Renal pelvis (tissue), 12 donors: Measurements from ENCODE around the gene NUP107. TPM values are rescaled to one million over a fixed set of nuclear protein-coding genes. Genes with fewer than 3 reads are reported as not detected.
"Not testable (repeated sequence)": the region's sequence is repeated elsewhere in the genome, so short reads cannot be mapped to it uniquely, and the experiment has no call there.

ENCODE experiments used
- DNase-seq: peaks from one replicate; pipeline ENCODE4 v3.0.0-alpha.2; 2013
- long read RNA-seq, 16 experiments: transcript quantifications; one replicate each; lab custom pipeline, GENCODE V29; 2026
- polyA plus RNA-seq, 3 donors: library from polyadenylated mRNA; unstranded; fragments of 120-200 nt; gene quantifications; one replicate each; pipeline ENCODE4 v1.2.1, GENCODE V29; 2013; ENCODE audit not compliant: insufficient read length in 3 of 3

NUP107 gene
- 10 to 100 TPM; 70.2 to 90.5 (median 77.3) TPM for polyA plus RNA-seq
- long read RNA-seq, donor 1, full-length matches to known transcripts, result 6 of 6 reads
- long read RNA-seq, donor 1, partial matches to known transcripts, result 0 of 6 reads
- long read RNA-seq, donor 1, other reads (novel, unspliced or antisense), result 0 of 6 reads
- long read RNA-seq, donor 2, full-length matches to known transcripts, result 6 of 18 reads
- long read RNA-seq, donor 2, partial matches to known transcripts, result 12 of 18 reads
- long read RNA-seq, donor 2, other reads (novel, unspliced or antisense), result 0 of 18 reads
- long read RNA-seq, donor 3, full-length matches to known transcripts, result 5 of 5 reads
- long read RNA-seq, donor 3, partial matches to known transcripts, result 0 of 5 reads
- long read RNA-seq, donor 3, other reads (novel, unspliced or antisense), result 0 of 5 reads
- long read RNA-seq, donor 4, full-length matches to known transcripts, result 3 of 12 reads
- long read RNA-seq, donor 4, partial matches to known transcripts, result 9 of 12 reads
- long read RNA-seq, donor 4, other reads (novel, unspliced or antisense), result 0 of 12 reads
- long read RNA-seq, donor 5, result 0 reads
- long read RNA-seq, donor 6, full-length matches to known transcripts, result 4 of 18 reads
- long read RNA-seq, donor 6, partial matches to known transcripts, result 14 of 18 reads
- long read RNA-seq, donor 6, other reads (novel, unspliced or antisense), result 0 of 18 reads
- long read RNA-seq, donor 7, full-length matches to known transcripts, result 3 of 13 reads
- long read RNA-seq, donor 7, partial matches to known transcripts, result 10 of 13 reads
- long read RNA-seq, donor 7, other reads (novel, unspliced or antisense), result 0 of 13 reads
- long read RNA-seq, donor 8, full-length matches to known transcripts, result 2 of 7 reads
- long read RNA-seq, donor 8, partial matches to known transcripts, result 5 of 7 reads
- long read RNA-seq, donor 8, other reads (novel, unspliced or antisense), result 0 of 7 reads
- long read RNA-seq, donor 9, full-length matches to known transcripts, result 1 of 8 reads
- long read RNA-seq, donor 9, partial matches to known transcripts, result 7 of 8 reads
- long read RNA-seq, donor 9, other reads (novel, unspliced or antisense), result 0 of 8 reads
- long read RNA-seq, donor 10, full-length matches to known transcripts, result 5 of 36 reads
- long read RNA-seq, donor 10, partial matches to known transcripts, result 31 of 36 reads
- long read RNA-seq, donor 10, other reads (novel, unspliced or antisense), result 0 of 36 reads
- long read RNA-seq, donor 11, full-length matches to known transcripts, result 2 of 2 reads
- long read RNA-seq, donor 11, partial matches to known transcripts, result 0 of 2 reads
- long read RNA-seq, donor 11, other reads (novel, unspliced or antisense), result 0 of 2 reads
- long read RNA-seq, donor 12, full-length matches to known transcripts, result 7 of 15 reads
- long read RNA-seq, donor 12, partial matches to known transcripts, result 8 of 15 reads
- long read RNA-seq, donor 12, other reads (novel, unspliced or antisense), result 0 of 15 reads
- long read RNA-seq, donor 13, full-length matches to known transcripts, result 2 of 2 reads
- long read RNA-seq, donor 13, partial matches to known transcripts, result 0 of 2 reads
- long read RNA-seq, donor 13, other reads (novel, unspliced or antisense), result 0 of 2 reads
- long read RNA-seq, donor 14, result 0 reads
- long read RNA-seq, donor 15, full-length matches to known transcripts, result 8 of 18 reads
- long read RNA-seq, donor 15, partial matches to known transcripts, result 10 of 18 reads
- long read RNA-seq, donor 15, other reads (novel, unspliced or antisense), result 0 of 18 reads
- long read RNA-seq, donor 16, full-length matches to known transcripts, result 4 of 13 reads
- long read RNA-seq, donor 16, partial matches to known transcripts, result 9 of 13 reads
- long read RNA-seq, donor 16, other reads (novel, unspliced or antisense), result 0 of 13 reads

DNA sequence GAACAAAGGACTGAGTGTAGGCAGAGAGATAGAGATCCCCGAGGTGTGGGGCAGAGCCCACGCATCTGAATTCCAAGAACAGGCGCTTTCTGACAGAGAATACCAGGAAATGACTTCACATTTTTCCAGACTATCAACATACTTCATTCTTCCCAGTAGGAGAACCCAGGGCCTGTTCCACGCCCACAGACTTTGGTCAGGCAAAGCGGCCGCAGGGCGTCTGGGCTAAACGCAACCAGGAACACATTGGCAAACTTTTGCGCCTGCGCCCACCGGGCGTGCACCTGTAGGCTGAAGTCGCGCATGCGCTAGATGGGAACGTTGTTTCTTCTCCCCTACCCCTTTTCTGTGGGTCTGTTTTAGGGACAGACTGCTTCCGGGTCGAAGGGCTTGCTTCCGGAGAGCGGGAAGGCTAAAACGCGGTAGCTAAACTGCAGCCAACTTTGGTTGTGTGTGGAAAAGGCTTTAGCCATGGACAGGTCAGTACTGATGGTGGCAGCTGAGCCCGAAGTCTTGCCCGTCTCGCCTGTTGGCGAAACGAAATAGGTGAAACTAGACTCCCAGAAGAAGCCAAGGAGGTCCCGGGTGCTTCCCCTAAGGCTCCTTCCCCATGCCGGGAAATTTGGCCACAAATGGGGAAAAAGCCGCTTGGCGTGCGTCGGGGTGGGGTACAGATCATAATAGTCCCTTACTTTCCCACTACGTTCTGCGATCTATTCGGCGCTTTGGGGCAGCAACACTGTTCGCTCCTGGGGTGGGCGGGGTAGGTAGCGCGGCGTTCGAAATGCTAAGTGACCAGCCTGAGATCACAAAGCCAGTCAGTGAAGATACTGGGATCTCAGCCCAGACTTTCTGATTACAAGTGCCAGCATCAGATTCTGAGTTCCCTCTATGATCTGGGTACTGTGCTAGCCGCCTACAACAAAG lies at the start of gene NUP107:
NUP107 (plus strand) TSS at position 384 of the 927 bp plus-strand sequence; CDS start at position 472, 88 bp downstream.
- peak; percentile 98 for DNase-seq

DNA sequence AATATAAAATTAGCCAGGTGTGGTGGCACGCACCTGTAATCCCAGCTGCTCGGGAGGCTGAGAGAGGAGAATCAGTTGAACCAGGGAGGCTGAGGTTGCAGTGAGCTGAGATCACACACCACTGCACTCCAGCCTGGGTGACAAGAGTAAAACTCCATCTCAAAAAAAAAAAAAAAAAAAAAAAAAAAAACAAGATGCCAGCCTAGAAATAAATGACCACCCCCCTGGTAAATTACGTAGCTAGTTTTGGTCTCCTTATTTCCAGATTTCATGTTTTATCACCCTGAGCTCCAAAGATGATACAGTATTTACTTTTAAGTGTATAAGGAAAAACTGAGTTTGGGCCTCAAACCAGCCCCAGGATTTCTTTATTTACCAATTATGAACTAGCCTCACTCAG lies 49.3 kb upstream of the NUP107 start:
- not testable (repeated sequence) for DNase-seq

DNA sequence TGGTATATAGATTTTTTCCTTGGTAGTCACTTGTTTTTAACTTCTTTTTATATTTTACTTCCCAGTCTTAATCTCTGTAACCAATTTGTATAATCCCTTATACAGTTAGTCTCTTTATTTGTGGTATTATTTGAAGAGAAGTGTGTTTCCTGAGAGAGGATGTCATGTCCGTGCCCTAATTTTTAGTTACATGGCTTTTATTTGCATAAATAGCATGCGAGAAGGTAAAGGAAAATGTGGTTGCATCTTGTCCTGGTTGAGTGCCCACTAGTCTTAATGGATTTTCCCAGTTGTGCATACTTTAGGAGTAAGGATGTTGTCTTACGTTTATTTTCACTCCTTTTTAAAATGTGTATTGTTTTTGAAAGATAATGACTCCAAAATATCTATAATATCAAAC lies 48.6 kb upstream of the NUP107 start:
- DNase-seq, result no peak

DNA sequence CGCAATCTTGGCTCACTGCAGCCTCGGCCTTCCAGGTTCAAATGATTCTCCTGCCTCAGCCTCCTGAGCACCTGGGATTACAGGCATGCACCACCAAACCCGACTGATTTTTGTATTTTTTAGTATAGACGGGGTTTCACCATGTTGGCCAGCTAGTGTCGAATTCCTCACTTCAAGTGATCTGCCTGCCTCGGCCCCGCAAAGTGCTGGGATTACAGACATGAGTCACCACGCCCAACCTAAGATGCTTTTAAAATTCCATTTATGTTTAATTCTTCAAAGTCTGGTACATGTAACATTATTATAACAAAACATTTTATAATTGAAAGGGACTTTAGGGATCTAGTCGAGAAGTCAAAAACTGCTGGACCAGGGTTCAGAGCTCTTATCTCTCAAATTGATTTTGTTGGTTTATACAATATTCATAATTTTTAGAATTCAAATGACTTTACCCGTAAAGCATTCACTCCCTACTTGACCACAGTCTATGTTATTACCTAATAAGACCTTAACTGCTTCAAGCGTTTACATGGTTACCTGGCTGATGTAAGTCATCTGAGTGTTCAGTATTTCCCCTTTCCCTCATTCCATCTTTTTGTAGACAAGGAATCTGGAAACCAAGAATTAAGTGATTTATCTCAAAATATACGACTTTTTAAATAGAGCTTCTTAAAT lies 47.9 kb upstream of the NUP107 start:
- no peak for DNase-seq

DNA sequence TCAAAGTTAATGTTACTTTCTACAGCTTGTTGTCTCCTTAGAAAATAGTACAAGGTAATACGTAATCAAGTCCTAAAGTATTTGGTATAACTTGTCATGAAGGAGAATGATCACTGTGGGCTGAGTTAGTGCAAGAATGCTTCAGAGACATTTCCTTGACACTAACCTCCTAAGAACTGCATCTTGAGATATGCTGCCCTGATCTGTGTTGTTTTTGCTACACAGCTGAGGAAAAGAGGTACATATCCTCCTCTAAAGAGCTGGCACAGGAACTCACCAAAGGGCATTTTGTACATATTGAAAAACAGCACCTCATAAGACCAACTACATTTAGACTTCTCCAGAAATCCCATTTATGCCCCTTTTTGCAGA lies 47.4 kb upstream of the NUP107 start:
- DNase-seq, result no peak

DNA sequence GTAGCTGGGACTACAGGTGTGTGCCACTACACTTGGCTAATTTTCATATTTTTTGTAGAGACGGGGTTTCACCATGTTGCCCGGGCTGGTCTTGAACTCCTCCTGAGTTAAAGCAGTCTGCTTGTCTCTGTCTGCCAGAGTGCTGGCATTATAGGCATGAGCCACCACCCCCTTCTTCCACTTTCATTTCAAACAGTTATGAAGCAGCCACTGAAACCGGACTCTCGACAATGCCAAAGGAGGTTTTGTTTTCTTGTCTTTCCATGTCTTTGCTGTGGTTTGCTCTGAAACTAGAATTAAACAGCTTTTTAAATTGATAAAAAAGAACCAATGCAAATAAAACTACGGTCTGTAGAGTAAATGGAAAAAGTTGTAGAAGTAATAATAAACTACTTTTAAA lies 45.6 kb upstream of the NUP107 start:
- DNase-seq, result no peak

DNA sequence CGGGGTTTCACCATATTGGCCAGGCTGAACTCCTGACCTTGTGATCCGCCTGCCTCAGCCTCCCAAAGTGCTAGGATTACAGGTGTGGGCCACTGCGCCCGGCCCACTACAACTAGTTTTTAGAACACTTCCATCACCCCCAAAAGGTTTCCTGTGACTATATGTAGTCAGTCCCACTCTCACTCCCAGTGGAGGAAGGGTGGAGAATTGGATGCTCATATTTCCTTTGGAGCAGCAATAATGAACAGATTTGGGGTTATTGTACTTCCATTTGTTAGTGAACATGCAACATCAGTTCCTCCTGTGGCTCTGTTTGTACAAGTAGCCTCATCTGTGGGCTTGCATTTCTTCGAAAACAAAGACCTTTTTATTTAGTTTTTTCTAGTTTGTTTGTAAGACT lies 40.3 kb upstream of the NUP107 start:
- DNase-seq, result no peak

DNA sequence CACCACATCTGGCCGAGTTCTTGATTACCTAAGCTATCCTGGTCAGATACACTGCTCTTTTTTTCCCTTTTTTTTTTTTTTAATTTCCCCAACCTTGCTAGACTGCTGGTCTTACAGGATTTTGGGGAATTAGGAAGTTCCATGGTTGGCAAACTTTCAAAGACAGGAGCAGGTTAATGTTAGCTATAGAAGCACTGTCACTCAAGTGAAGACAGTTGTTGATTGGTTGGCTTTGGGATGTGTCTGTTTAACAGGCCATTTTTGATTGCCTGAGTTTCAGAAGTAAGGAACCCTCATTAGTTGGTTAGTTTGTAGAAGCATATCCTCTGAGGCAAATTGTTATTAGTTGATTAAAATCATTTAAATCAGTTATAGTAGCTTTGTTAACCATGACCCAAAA lies 39.3 kb upstream of the NUP107 start:
- no peak for DNase-seq

DNA sequence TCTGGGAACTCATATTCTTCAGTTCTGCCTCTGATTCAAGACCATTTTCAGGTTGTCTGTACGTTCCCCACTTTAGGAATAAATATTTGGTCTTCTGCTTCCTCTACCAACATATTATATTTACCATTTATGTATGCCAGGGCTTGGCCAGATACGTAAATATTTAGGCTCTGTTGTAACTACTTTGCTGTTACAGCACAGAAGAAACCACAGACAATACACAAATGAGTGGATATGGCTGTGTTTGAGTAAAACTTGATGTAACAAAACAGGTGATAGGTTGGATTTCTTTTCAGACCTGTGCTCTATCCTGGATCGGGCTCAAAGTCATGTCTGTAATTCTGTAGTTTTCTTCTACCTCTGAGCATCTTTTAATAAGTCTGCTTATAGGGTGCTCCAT lies 38.6 kb upstream of the NUP107 start:
- DNase-seq, result no peak

DNA sequence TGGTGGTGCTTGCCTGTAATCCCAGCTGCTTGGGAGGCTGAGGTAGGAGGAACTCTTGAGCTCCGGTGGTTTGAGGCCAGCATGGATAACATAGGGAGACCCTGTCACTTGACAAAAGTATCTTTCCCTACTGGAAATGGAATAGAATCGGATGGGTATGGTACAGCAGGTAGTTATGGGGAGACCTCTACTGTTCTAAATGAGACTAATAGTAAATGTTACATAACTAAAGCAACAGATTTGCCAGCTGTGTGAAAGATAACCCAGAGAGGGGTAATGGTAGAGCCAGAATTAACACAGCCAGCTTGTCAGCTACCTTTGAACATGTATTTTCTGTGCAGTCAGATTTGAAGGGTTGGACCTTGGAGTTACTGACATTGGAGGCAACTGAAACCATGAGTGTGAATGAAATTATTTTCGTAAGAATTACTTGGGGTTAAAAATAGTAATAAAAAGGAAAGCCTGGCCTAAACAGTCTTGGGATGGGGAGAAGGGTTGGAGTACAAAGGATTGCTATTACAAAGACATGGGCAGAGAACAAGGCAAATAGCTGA lies 21.7 kb upstream of the NUP107 start:
- no peak for DNase-seq

DNA sequence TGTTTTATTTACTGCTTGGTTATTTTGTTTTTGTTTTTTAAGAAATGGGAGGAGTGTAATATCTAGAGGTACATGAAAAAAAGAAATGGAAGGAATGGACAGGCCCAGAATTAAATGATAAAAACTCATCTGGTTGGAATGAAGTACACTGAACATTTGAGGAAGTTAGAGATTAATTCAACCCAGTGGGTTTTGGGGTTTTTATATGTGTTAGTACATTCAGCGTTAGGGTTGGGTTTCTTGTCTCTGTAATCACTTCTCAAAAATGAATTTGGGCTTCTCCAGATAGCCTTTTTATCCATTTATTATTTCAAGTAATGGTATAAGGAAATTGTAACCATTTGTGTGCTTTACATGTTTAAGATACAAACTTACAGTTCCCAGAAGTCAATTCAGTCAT lies 19.5 kb upstream of the NUP107 start:
- no peak for DNase-seq

DNA sequence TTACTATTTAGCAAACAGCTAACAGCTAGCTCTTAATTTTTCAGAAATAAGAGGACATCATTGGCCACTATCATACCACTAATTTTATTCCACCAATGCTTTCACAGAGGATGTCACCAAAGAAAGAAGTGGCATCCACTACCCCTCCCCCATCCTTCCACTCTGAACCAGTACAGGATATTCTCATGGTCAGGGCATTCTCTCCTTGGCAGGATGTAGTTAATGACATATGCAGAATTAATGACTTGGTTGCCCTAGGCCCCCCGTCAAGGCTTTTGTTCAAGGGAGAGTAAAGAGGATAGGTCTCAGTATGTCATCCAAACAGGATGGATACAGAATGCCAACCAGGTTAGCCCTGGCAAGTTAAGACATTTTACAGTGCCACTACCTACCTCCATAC lies 18.9 kb upstream of the NUP107 start:
- peak; percentile 4 for DNase-seq

DNA sequence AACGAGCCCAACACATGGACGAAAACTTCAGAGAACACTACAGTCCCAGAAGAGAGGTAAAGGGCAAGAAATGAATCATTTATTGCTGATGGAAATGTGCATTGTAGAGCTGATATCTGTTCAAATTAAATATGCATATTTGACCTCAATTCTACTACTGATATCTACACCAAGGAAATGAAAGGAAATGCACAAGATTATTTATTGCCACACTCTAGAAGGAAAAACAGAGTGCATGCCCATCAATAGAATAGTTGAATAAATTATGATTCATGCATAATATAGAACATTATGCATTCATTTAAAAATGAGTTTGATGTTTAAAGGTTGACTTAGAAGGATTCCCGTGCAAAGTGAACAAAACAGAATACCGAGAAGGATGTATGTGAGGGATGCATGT lies 15.6 kb upstream of the NUP107 start:
- DNase-seq, result no peak

DNA sequence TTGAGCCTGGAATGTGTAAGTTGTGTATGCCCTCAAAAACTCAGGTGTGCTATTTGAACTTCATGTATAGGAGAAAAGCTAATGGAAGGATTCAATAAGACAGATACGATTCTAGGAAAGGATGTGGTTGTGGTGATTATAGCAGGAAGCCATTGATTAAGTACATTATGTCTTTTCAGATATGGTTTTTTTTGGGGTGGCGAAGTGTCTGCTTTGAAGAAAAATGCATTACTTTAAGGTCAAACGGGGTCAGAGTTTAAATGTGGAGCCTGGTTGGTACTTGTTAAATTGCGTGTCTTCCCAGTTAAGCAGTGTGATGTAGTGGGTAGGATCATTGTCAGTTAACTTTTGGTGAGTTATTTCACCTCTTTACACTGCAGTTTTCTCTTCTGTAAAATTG lies 13.0 kb upstream of the NUP107 start:
- DNase-seq, result no peak

DNA sequence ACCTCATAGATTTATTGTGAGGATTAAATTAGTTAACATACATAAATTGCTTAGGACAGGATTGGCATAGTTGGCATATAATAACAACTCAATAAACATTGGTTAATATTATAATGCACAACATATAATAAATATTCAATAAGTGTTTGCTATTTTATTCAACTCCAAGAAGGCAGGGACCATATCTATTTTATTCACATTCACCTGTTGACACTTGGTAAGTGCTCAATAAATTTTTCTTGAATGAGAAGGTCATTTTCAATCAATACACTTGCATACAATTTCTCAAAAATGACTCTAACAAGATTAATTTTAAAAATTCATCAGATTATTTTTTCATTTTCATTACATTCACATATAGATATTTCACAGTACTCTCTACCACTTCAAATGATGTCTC lies 12.4 kb upstream of the NUP107 start:
- no peak for DNase-seq

DNA sequence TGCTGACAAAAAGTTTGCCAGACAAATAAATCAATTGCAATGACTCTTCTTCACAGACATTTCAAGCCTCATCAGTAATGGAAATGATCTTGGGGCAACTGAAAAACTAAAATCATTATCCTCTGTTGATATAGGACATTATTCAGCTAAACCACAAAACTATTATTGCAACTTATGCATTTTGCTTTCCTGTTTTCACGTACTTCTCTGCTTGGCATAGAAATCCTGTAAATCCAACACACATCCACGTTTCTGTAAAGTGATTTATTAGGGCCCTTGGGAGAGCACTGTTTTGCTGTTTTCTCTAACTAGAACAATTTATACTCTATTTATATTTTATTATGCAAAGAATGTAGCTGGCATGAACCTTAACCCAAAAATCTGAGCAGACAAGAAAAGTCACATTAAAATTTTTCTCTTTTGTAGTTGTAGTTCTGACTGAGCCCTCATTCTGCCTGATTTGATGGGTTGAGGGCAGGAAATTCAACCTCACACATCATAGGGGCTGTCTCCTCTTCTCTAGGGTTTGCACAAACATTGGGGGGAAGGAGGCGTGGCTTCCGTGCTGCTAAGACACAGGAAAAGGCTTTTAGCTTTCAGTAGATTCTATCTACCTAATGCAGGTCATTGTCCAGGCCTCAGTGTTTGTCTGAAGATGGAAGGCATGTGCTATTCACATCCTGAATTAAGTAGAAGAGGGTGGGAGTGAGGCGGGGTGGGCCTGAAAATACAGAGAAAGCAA lies 11.5 kb upstream of the NUP107 start:
- DNase-seq, result no peak

DNA sequence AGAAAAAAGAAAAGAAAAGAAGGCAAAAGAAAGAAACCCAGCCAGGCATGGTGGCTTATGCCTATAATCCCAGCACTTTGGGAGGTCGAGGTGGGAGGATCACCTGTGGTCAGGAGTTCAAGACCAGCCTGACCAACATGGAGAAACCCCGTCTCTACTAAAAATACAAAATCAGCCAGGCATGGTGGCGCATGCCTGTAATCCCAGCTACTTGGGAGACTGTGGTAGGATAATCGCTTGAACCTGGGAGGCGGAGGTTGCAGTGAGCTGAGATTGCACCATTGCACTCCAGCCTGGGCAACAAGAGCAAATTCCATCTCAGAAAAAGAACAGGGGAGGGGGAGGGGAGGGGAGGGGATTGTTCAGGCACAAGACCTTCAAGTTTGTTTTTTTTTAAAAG lies 9.9 kb upstream of the NUP107 start:
- DNase-seq, result not testable (repeated sequence)

DNA sequence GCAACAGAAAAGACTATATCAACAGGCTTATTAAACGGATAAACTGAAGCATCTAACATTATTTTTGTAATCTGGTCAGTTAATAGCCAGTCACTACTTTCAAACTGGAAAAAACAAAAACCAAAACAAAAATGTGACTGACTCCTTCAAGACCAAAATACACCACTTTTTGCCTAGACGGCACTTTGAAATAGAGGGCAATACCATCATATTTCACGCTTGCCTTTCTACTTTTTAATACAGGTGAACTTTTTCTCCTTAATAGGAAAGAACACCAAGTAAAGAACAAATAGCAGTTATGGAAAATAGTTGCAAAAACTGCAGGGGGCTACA lies 550 bp upstream of the NUP107 start:
- DNase-seq, result no peak
